CD4-positive, alpha-beta T cell (primary cell): Measurements from ENCODE around the gene ELF1. TPM values are rescaled to one million over a fixed set of nuclear protein-coding genes. Genes with fewer than 3 reads are reported as not detected.

ENCODE experiments used
- ATAC-seq: fragments of 200-7000 bp; cut with Tn5 transposase; one replicate; pipeline ENCODE4 v1.10.0; 2022; ENCODE audit warnings: mild to moderate bottlenecking; ENCODE audit not compliant: poor library complexity
- CTCF ChIA-PET: fragments of 350-600 bp; sonication (Branson Sonifier 250); formaldehyde crosslinking; loops from one replicate; lab custom pipeline; 2021; ENCODE audit warnings: antibody characterized with exemption, inconsistent platforms; lab: Charles Lee
- POLR2A ChIA-PET: fragments of 350-600 bp; sonication (Branson Sonifier 250); formaldehyde crosslinking; loops from one replicate; lab custom pipeline; 2021; ENCODE audit warnings: antibody characterized with exemption, inconsistent platforms; lab: Charles Lee
- DNase-seq, 14 experiments: peaks; one replicate each; pipeline ENCODE4 v3.0.0-alpha.2; 2013 to 2020; ENCODE audit warnings: mixed read lengths in 2 of 14
- H3K27ac ChIP-seq, 2 donors: one replicate each; pipeline versions ENCODE4 v1.5.1 to v1.7.0; 2013; ENCODE audit warnings: low read length in 2 of 2, low read depth in 1 of 2, mild to moderate bottlenecking in 1 of 2
- H3K27me3 ChIP-seq, 2 experiments: 1 replicate in 1 of 2; 2 replicates in 1 of 2; pipeline versions ENCODE4 v1.6.1 to v1.7.0; 2013; ENCODE audit warnings: low read length in 2 of 2, control low read depth in 1 of 2, mild to moderate bottlenecking in 1 of 2, moderate library complexity in 1 of 2; ENCODE audit not compliant: insufficient read depth in 2 of 2, control insufficient read depth in 1 of 2
- H3K36me3 ChIP-seq: one replicate; pipeline ENCODE4 v1.6.1; 2013; ENCODE audit warnings: low read length, control low read depth; ENCODE audit not compliant: insufficient read depth
- H3K4me1 ChIP-seq: one replicate; pipeline ENCODE4 v1.6.1; 2013; ENCODE audit warnings: low read length, control low read depth; ENCODE audit not compliant: insufficient read depth
- H3K4me3 ChIP-seq: one replicate; pipeline ENCODE4 v1.5.1; 2013; ENCODE audit warnings: mild to moderate bottlenecking, low read length, moderate library complexity
- H3K9me3 ChIP-seq, 2 experiments: 1 replicate in 1 of 2; 2 replicates in 1 of 2; pipeline versions ENCODE4 v1.6.1 to v1.7.0; 2013; ENCODE audit warnings: low read length in 2 of 2, mild to moderate bottlenecking in 2 of 2, control low read depth in 1 of 2, moderate library complexity in 1 of 2; ENCODE audit not compliant: control insufficient read depth in 1 of 2, insufficient read depth in 1 of 2
- H3K27ac Mint-ChIP-seq: one replicate; pipeline ENCODE4 v1.8.0; 2020; ENCODE audit warnings: mixed read lengths
- H3K27me3 Mint-ChIP-seq: one replicate; pipeline ENCODE4 v1.8.0; 2021; ENCODE audit warnings: mixed read lengths
- H3K36me3 Mint-ChIP-seq: one replicate; pipeline ENCODE4 v1.8.0; 2021; ENCODE audit warnings: low read depth, mixed read lengths
- H3K4me1 Mint-ChIP-seq: one replicate; pipeline ENCODE4 v1.8.0; 2021; ENCODE audit warnings: low read depth, mixed read lengths
- H3K4me3 Mint-ChIP-seq: one replicate; pipeline ENCODE4 v1.8.0; 2020; ENCODE audit warnings: mild to moderate bottlenecking, mixed read lengths
- H3K9me3 Mint-ChIP-seq: one replicate; pipeline ENCODE4 v1.8.0; 2020; ENCODE audit warnings: mixed read lengths
- intact Hi-C, 2 experiments: fragments of 100-400 bp; cut with DNase I in 1 of 2; cut with micrococcal nuclease in 1 of 2; formaldehyde crosslinking; loops; one replicate each; pipeline versions ENCODE4 v1.15.1 to v1.9.0; 2023 to 2025; cut with DNase I, micrococcal nuclease
- total RNA-seq, 174 experiments: library from RNA in 2 of 174; stranded (reverse) in 2 of 174; gene quantifications; one replicate each; pipeline ENCODE4 v1.2.3 and lab custom pipeline; 2021 to 2026
- TF ChIP-seq, protein P1 (sequence below): fragments of 200-600 bp; IDR thresholded peaks from one replicate; pipeline ENCODE4 v1.8.0; 2022; ENCODE audit warnings: antibody characterized with exemption, mild to moderate bottlenecking

ELF1 gene
- total RNA-seq, 2 experiments from 2014 or later, result 354 to 358 TPM

DNA sequence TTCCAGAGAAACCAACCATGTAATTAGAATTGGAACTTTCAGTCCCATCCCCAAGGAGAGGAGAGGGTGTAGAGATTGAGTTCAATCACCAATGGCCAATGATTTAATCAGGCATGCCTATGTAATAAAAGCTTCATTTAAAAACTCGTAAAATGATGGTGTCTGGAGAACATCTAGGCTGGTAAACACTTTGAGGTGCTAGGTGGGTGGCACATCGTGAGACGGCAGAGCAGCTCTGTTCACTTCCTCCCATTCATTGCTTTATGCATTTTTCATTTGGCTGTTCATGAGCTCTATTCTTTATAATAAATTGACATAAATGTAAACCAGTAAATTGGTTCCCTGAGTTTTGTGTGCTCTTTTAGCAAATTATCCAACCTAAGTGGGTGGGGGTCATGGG is 90.1 kb downstream of the ELF1 start:
- ATAC-seq, result peak; percentile 30

DNA sequence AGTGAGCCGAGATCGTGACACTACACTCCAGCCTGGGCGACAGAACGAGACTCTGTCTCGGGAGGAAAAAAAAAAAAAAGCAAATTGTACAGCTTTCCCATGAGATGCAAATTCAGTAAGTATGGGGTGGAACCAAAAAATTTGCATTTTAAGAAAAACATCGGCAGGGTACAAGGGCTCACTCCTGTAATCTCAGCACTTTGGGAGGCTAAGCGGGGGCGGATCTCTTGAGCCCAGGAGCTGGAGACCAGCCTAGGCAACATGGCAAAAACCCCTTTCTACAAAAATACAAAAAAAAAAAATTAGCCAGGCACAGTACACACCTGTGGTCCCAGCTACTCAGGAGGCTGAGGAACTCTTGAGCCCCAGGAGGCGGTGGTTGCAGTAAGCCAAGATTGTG is 91.2 kb downstream of the ELF1 start:
- Mint-ChIP-seq H3K4me1 (peaks cover 17% of the 10 kb centered on the region), H3K27me3 (no peaks in the 10 kb centered on the region), H3K9me3 (no peaks in the 10 kb centered on the region), H3K4me3 (no peak overlapping the region), H3K27ac (no peak overlapping the region), H3K36me3 (peaks cover 49% of the 10 kb centered on the region)
- no peaks in the 10 kb centered on the region for H3K27me3 ChIP-seq
- TF ChIP-seq, protein P1, sequence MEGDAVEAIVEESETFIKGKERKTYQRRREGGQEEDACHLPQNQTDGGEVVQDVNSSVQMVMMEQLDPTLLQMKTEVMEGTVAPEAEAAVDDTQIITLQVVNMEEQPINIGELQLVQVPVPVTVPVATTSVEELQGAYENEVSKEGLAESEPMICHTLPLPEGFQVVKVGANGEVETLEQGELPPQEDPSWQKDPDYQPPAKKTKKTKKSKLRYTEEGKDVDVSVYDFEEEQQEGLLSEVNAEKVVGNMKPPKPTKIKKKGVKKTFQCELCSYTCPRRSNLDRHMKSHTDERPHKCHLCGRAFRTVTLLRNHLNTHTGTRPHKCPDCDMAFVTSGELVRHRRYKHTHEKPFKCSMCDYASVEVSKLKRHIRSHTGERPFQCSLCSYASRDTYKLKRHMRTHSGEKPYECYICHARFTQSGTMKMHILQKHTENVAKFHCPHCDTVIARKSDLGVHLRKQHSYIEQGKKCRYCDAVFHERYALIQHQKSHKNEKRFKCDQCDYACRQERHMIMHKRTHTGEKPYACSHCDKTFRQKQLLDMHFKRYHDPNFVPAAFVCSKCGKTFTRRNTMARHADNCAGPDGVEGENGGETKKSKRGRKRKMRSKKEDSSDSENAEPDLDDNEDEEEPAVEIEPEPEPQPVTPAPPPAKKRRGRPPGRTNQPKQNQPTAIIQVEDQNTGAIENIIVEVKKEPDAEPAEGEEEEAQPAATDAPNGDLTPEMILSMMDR, result no peak
- H3K9me3 ChIP-seq, result no peaks in the 10 kb centered on the region
- no peak overlapping the region for H3K27ac ChIP-seq
- intact Hi-C loops, result loop anchor here in 1 of 2 experiments (10.0 kb wide), 2 partner anchors 207 to 267 kb away; partner anchors contain the start of genes KBTBD6 and KBTBD7
- ChIA-PET CTCF (interaction anchor here (1.1 kb wide), 1 partner anchor 23 kb away, joined by 3 read pairs; no protein-coding TSS in a partner anchor), POLR2A (no interaction called here)
- ATAC-seq (no peak), DNase-seq (no peak)
- H3K36me3 ChIP-seq, result peaks cover 34% of the 10 kb centered on the region
- H3K4me1 ChIP-seq, result no peaks in the 10 kb centered on the region
- H3K4me3 ChIP-seq, result no peak overlapping the region

More for the DNA sequence above, 90.1 kb downstream of the ELF1 start:
- CTCF ChIA-PET, result interaction anchor here (1.1 kb wide), 2 partner anchors 22 to 268 kb away, joined by 3 read pairs; no protein-coding TSS in a partner anchor
- H3K4me3 ChIP-seq, result no peak overlapping the region
- H3K9me3 Mint-ChIP-seq, result no peaks in the 10 kb centered on the region
- H3K4me3 Mint-ChIP-seq, result peak overlapping the region; percentile 56
- H3K4me1 ChIP-seq, result peaks cover 6% of the 10 kb centered on the region
- no peaks in the 10 kb centered on the region for H3K9me3 ChIP-seq
- no peaks in the 10 kb centered on the region for H3K27me3 Mint-ChIP-seq
- no peak for DNase-seq
- peaks cover 44% of the 10 kb centered on the region for H3K36me3 ChIP-seq
- H3K27ac ChIP-seq, result peak overlapping the region in 1 of 2 donors; percentile 4
- H3K36me3 Mint-ChIP-seq, result peaks cover 59% of the 10 kb centered on the region
- H3K4me1 Mint-ChIP-seq, result peaks cover 27% of the 10 kb centered on the region
- POLR2A ChIA-PET, result interaction anchor here (0.8 to 1.2 kb wide), 4 partner anchors 9 to 132 kb away, joined by 3 to 5 read pairs (median 4); no protein-coding TSS in a partner anchor
- peak overlapping the region; percentile 72 for H3K27ac Mint-ChIP-seq
- TF ChIP-seq, protein P1, result no peak
- no peaks in the 10 kb centered on the region for H3K27me3 ChIP-seq
- intact Hi-C loops, result loop anchor here in 1 of 2 experiments (10.0 kb wide), 2 partner anchors 206 to 266 kb away; partner anchors contain the start of genes KBTBD6 and KBTBD7

DNA sequence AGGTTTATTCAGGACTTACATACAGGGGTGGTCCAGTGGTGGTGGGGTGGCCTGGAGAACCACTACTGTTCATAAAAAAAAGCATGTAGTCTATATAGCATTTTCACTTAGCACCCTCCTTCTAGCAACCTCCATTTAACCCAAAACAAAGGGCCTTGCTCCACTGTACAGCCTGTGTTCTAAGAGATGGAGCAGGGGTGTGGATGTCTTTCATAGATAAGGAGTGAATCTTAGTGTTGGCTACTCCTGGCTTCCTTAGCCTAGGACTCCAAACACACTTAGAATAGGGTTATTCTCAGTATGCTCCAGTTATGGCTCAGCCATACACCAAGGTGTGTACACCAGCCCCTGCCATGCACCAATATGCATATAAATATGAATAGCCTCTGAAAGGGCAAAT is 95.2 kb downstream of the ELF1 start:
- Histone ChIP-seq H3K4me3 (no peak overlapping the region), H3K9me3 (no peaks in the 10 kb centered on the region), H3K36me3 (no peaks in the 10 kb centered on the region), H3K27ac (no peak overlapping the region), H3K27me3 (no peaks in the 10 kb centered on the region), H3K4me1 (peaks cover 10% of the 10 kb centered on the region)
- intact Hi-C loops, result loop anchor here (5.0 to 10.0 kb wide), 5 partner anchors 133 to 271 kb away; partner anchors contain the start of genes KBTBD6 (in 2 of the 2) and KBTBD7 (in 1 of the 2)
- DNase-seq (no peak), ATAC-seq (no peak)
- peaks cover 31% of the 10 kb centered on the region for H3K4me1 Mint-ChIP-seq
- peak overlapping the region; percentile 30 for H3K4me3 Mint-ChIP-seq
- ChIA-PET CTCF (no interaction called here), POLR2A (no interaction called here)
- H3K9me3 Mint-ChIP-seq, result no peaks in the 10 kb centered on the region
- H3K27me3 Mint-ChIP-seq, result no peaks in the 10 kb centered on the region
- no peak overlapping the region for H3K27ac Mint-ChIP-seq
- peaks cover 20% of the 10 kb centered on the region for H3K36me3 Mint-ChIP-seq
- TF ChIP-seq, protein P1, result no peak
